Measurements from ENCODE around the gene LRMDA.

Gene LRMDA

DNA sequence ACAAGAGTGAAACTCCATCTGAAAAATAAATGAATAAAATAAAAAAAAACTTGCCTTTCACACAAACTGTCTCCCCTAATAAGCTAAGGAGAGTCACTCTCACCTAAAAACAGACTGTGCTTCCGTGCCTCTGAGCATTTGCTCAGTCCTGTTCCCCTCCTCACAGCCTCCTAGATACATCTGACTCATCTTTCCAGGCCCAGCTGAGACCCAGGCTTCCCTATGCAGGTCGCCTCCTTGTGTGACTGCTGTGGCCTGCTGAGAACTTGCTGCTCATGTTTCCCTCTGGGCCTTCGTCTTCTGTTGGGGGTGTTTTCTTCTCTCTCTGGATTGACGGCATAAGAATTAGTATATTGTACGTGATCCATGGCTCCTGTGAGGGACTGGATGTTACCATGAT, 777.7 kb downstream of the LRMDA start:
- no peak for DNase-seq (ENCODE audit: low read depth)

- no peak for DNase-seq (ENCODE audit: low read depth)
These were observed 778.8 kb downstream of the LRMDA start for GRCh38 chr10:76210211-76210610.

DNA sequence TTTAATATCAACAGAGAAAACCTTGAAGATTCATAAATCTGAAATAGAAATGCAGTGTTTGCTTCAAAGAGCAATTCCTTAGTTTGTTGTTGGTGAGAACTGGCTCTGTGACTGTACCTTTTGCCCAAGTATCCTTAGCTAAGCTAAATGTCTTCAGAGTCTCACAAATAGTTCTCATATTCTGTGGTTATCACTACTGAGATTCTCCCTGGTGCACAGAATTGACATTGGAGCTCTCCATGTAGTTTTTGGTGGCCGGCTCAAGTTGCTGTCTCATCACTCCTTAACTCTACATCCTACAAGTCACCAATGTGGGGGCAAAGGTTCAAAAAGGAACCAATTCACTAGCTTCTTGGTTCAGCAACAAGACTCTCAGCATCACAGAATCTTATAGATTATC, 780.3 kb downstream of the LRMDA start:
- DNase-seq (ENCODE audit: low read depth): no peak

DNA sequence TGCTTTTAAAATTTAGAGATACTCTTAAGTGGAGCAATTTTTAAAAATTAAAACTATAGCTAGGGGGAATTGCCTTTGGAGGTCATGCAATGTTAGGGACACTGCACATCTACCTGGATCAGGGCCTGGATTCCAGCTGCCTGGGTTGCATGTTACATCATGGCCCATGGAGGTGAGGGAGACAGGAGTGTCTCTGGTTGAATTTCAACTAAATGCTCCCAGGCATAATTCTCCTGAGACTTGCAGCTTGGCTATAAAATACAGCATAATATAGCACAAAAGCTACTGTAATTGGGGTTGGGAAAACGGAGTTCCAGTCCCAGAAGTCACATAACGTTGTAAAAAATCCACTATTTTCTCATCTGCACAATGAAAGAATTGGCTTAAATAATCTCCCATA, 782.5 kb downstream of the LRMDA start:
- DNase-seq (ENCODE audit: low read depth): no peak

GRCh38 chr10:76218035-76218434, 786.6 kb downstream of the LRMDA start:
- no peak for DNase-seq (ENCODE audit: low read depth)

- no peak for DNase-seq (ENCODE audit: low read depth)
These were observed 797.9 kb downstream of the LRMDA start for GRCh38 chr10:76229341-76229740.

- no peak for DNase-seq (ENCODE audit: low read depth)
These were observed 799.5 kb downstream of the LRMDA start for GRCh38 chr10:76230921-76231285.

GRCh38 chr10:76231286-76231934, 800.0 kb downstream of the LRMDA start:
- no peak for DNase-seq (ENCODE audit: low read depth)

DNA sequence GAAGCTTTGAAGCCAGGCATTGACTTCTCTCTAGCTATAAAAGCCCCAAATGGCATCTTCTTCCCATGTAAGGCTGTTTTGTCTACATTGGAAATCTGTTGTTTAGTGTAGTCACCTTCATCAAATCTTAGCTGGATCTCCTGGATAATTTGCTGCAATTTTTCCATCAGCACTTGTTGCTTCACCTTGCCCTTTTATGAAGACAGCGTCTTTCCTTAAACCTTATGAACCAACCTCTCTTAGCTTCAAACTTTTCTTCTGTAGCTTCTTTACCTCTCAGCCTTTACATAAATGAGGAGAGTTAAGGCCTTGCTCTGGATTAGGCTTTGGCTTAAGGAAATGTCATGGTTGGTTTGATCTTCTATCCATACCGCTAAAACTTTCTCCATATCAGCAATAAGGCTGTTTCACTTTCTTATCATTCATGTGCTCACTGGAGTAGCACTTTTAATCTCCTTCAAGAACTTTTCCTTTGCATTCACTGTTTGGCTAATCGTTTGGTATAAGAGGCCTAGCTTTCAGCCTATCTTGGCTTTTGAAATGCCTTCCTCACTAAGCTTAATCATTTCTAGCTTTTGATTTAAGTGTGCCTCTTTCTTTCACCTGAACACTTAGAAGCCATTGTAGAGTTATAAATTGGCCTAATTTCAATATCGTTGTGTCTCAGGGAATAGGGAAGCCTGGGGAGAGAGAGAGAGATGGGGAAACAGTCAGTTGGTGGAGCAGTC, 803.2 kb downstream of the LRMDA start:
- no peak for DNase-seq (ENCODE audit: low read depth)

GRCh38 chr10:76236356-76236755, 804.9 kb downstream of the LRMDA start:
- DNase-seq (ENCODE audit: low read depth): no peak

- DNase-seq (ENCODE audit: low read depth): no peak
These were observed 811.5 kb downstream of the LRMDA start for GRCh38 chr10:76242956-76243355.

DNA sequence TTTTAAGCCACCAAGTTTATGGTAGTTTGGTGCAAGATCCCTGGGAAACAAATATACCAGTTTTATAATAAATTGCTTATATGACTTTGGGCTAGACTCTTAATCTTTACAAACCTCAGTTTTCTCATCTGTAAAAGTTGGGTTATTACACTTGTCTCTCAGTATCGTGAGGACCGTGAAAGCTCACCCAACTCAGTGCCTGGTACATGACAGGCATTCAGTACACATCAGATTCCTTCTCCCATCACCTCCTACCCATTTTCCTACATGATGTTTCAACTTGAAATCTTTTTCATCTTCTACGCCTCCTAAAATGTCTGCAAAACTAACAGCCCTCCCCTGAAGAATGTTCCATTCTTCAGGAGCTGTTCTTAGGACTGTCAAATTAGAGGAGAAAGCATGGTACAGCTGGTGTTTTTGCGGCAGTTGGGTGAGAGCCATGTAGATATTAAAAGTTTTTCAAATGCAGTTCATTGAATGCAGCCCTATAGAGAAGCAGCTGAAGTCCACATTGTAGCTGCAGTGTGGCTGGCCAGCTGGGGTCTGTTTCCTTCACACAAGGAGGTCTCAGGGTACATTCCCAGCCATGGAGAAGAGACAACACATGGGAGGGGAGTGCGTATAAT, 812.8 kb downstream of the LRMDA start:
- DNase-seq (ENCODE audit: low read depth): no peak

GRCh38 chr10:76245951-76246495, 814.6 kb downstream of the LRMDA start:
- no peak for DNase-seq (ENCODE audit: low read depth)

DNA sequence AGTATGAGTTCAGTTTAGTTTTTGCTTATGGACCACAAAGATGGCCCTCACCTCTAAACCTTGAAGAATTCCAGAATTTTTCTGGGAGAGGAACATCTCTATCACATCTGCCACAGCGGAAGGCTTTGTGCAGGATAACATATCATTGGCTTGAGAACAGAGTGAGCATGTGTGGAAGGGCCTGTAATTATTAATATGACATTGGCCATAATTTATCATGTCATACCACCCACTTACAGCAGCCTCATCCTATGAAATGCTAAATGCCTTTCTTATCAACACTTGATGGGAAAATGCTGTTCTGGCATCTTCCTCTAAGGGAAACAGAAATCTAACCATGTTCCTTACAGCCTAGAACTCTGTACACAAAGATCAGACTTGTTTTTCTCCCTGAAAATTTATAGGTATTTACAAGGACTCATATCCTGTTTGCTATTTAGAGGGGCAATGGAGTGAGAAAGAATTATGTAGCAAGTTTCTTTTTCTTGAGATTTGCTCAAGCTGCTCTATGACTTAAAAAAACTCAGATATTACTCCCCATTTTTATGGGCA, 817.3 kb downstream of the LRMDA start:
- no peak for DNase-seq (ENCODE audit: low read depth)

GRCh38 chr10:76251841-76252671, 820.6 kb downstream of the LRMDA start:
- DNase-seq (ENCODE audit: low read depth): no peak

GRCh38 chr10:76252733-76253132, 821.3 kb downstream of the LRMDA start:
- DNase-seq (ENCODE audit: low read depth): no peak

DNA sequence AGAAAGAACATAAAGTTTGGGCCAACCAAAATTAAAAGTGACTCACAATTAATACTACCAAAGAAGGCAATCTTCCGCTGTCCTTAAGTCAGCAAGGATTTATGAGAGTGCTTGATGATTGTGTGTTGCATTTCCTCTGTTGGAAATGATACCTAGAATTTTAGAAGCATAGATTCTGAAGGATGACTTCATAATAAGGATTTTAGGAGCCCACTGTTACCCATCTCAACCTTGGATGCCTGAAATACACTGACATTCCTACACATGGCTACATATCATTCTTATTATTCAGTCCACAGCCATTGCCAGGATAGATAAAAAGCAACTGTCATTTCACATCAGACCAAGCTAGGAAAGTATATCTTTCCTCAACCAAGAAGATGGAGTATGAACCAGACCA, 823.8 kb downstream of the LRMDA start:
- no peak for DNase-seq (ENCODE audit: low read depth)

GRCh38 chr10:76257816-76258215, 826.4 kb downstream of the LRMDA start:
- DNase-seq (ENCODE audit: low read depth): no peak

- DNase-seq (ENCODE audit: low read depth): no peak
These were observed 834.2 kb downstream of the LRMDA start for GRCh38 chr10:76265441-76266113.

DNA sequence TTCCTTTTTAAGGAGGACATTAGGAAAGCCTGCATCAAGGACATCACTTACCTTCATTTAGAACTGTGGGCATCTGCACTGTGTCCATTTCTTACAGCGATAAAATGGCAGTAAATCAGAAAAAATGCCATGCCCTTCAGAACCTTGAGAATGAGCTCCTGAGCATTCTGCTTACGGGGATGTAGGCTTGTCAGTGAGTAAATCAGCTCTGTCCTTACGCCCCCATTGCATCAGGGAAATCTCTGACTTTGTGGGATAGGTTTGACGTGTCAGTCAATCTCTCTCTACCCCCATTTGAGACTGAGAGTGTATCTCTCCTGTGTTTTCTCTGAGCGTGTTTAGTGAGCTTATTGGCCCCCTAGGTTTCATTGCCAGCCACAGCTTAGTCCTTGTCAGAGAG, 837.1 kb downstream of the LRMDA start:
- no peak for DNase-seq (ENCODE audit: low read depth)

DNA sequence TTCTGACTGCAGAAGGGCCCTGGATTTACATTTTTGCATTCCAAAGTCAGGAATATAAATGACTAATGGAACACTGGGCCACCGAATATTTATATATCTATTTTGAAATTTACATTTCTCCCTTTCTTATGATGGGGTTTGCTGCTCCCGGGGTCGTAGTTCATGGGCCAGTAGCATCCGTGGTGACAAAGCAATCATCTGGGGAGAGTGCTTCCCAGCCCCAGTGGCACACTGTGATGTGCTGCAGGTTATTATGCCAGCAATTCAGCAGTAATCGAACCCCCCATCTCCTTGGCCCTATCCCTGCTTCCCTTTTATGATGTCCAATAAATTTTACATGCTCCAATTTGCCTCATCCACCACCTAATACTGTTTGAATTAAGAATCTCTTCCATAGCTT, 837.5 kb downstream of the LRMDA start:
- DNase-seq (ENCODE audit: low read depth): no peak

Measured in stimulated activated CD4-positive, alpha-beta T cell treated with anti-CD3 and anti-CD28 coated beads, Interleukin-2, amount 100 ng/mL, for 4 hours (primary cell).